ENCODE measurements around the gene SMARCE1.
"Not testable (repeated sequence)": the region's sequence is repeated elsewhere in the genome, so short reads cannot be mapped to it uniquely, and the experiment has no call there.

Gene SMARCE1

GRCh38 chr17:40588552-40588951 lies 59.1 kb downstream of the SMARCE1 start:
- Histone ChIP-seq H3K4me1 (ENCODE audit: control insufficient read depth in 5 of 5, insufficient read depth in 5 of 5, low read length in 5 of 5) (peaks cover 0 to 6% (median 0%) of the 10 kb centered on the region in 5 donors), H3K9me3 (ENCODE audit: control insufficient read depth in 5 of 5, low read length in 5 of 5) (peaks cover 0 to 7% (median 0%) of the 10 kb centered on the region in 5 donors), H3K27me3 (ENCODE audit: control insufficient read depth in 5 of 5, insufficient read depth in 4 of 5, low read length in 5 of 5) (no peaks in the 10 kb centered on the region), H3K4me3 (ENCODE audit: low read depth in 1 of 5, low read length in 5 of 5) (no peak overlapping the region), H3K36me3 (ENCODE audit: control insufficient read depth in 5 of 5, insufficient read depth in 5 of 5, low read length in 5 of 5) (no peaks in the 10 kb centered on the region), H3K27ac (ENCODE audit: low read depth, low read length) (no peak overlapping the region), H3K9ac (ENCODE audit: low read length in 5 of 5) (no peak overlapping the region)

- H3K4me3 ChIP-seq (ENCODE audit: low read depth in 1 of 5, low read length in 5 of 5); H3K9ac ChIP-seq (ENCODE audit: low read length in 5 of 5); H3K36me3 ChIP-seq (ENCODE audit: control insufficient read depth in 5 of 5, insufficient read depth in 5 of 5, low read length in 5 of 5); H3K27ac ChIP-seq (ENCODE audit: low read depth, low read length); H3K9me3 ChIP-seq (ENCODE audit: control insufficient read depth in 5 of 5, low read length in 5 of 5); H3K27me3 ChIP-seq (ENCODE audit: control insufficient read depth in 5 of 5, insufficient read depth in 4 of 5, low read length in 5 of 5): not testable (repeated sequence)
- peaks cover 0 to 23% (median 12%) of the 10 kb centered on the region in 5 donors for H3K4me1 ChIP-seq (ENCODE audit: control insufficient read depth in 5 of 5, insufficient read depth in 5 of 5, low read length in 5 of 5)
Observed at GRCh38 chr17:40586264-40586663, 61.4 kb downstream of the SMARCE1 start.

GRCh38 chr17:40584950-40585349 lies 62.7 kb downstream of the SMARCE1 start:
- H3K4me3 ChIP-seq (ENCODE audit: low read depth in 1 of 5, low read length in 5 of 5); H3K27ac ChIP-seq (ENCODE audit: low read depth, low read length); H3K9ac ChIP-seq (ENCODE audit: low read length in 5 of 5); H3K9me3 ChIP-seq (ENCODE audit: control insufficient read depth in 5 of 5, low read length in 5 of 5); H3K27me3 ChIP-seq (ENCODE audit: control insufficient read depth in 5 of 5, insufficient read depth in 4 of 5, low read length in 5 of 5); H3K36me3 ChIP-seq (ENCODE audit: control insufficient read depth in 5 of 5, insufficient read depth in 5 of 5, low read length in 5 of 5): not testable (repeated sequence)
- peaks cover 0 to 28% (median 12%) of the 10 kb centered on the region in 5 donors for H3K4me1 ChIP-seq (ENCODE audit: control insufficient read depth in 5 of 5, insufficient read depth in 5 of 5, low read length in 5 of 5)

GRCh38 chr17:40582328-40582901 lies 65.2 kb downstream of the SMARCE1 start:
- peaks cover 0 to 7% (median 0%) of the 10 kb centered on the region in 5 donors for H3K9me3 ChIP-seq (ENCODE audit: control insufficient read depth in 5 of 5, low read length in 5 of 5)
- H3K27me3 ChIP-seq (ENCODE audit: control insufficient read depth in 5 of 5, insufficient read depth in 4 of 5, low read length in 5 of 5), result no peaks in the 10 kb centered on the region
- no peaks in the 10 kb centered on the region for H3K36me3 ChIP-seq (ENCODE audit: control insufficient read depth in 5 of 5, insufficient read depth in 5 of 5, low read length in 5 of 5)
- H3K9ac ChIP-seq (ENCODE audit: low read length in 5 of 5), result no peak overlapping the region
- H3K4me3 ChIP-seq (ENCODE audit: low read depth in 1 of 5, low read length in 5 of 5), result peak overlapping the region in 1 of 5 donors; percentile 28
- H3K4me1 ChIP-seq (ENCODE audit: control insufficient read depth in 5 of 5, insufficient read depth in 5 of 5, low read length in 5 of 5), result peaks cover 0 to 22% (median 16%) of the 10 kb centered on the region in 5 donors
- no peak overlapping the region for H3K27ac ChIP-seq (ENCODE audit: low read depth, low read length)

GRCh38 chr17:40580140-40580539 lies 67.5 kb downstream of the SMARCE1 start:
- H3K27ac ChIP-seq (ENCODE audit: low read depth, low read length), result no peak overlapping the region
- no peak overlapping the region for H3K9ac ChIP-seq (ENCODE audit: low read length in 5 of 5)
- peaks cover 0 to 22% (median 17%) of the 10 kb centered on the region in 5 donors for H3K4me1 ChIP-seq (ENCODE audit: control insufficient read depth in 5 of 5, insufficient read depth in 5 of 5, low read length in 5 of 5)
- H3K27me3 ChIP-seq (ENCODE audit: control insufficient read depth in 5 of 5, insufficient read depth in 4 of 5, low read length in 5 of 5), result no peaks in the 10 kb centered on the region
- H3K36me3 ChIP-seq (ENCODE audit: control insufficient read depth in 5 of 5, insufficient read depth in 5 of 5, low read length in 5 of 5), result no peaks in the 10 kb centered on the region
- H3K9me3 ChIP-seq (ENCODE audit: control insufficient read depth in 5 of 5, low read length in 5 of 5), result peaks cover 0 to 7% (median under 1%) of the 10 kb centered on the region in 5 donors
- H3K4me3 ChIP-seq (ENCODE audit: low read depth in 1 of 5, low read length in 5 of 5), result no peak overlapping the region

- no peak overlapping the region for H3K9ac ChIP-seq (ENCODE audit: low read length in 5 of 5)
- H3K27ac ChIP-seq (ENCODE audit: low read depth, low read length), result no peak overlapping the region
- peaks cover 0 to 22% (median 17%) of the 10 kb centered on the region in 5 donors for H3K4me1 ChIP-seq (ENCODE audit: control insufficient read depth in 5 of 5, insufficient read depth in 5 of 5, low read length in 5 of 5)
- peaks cover 0 to 5% (median under 1%) of the 10 kb centered on the region in 5 donors for H3K9me3 ChIP-seq (ENCODE audit: control insufficient read depth in 5 of 5, low read length in 5 of 5)
- H3K4me3 ChIP-seq (ENCODE audit: low read depth in 1 of 5, low read length in 5 of 5), result no peak overlapping the region
- no peaks in the 10 kb centered on the region for H3K27me3 ChIP-seq (ENCODE audit: control insufficient read depth in 5 of 5, insufficient read depth in 4 of 5, low read length in 5 of 5)
- no peaks in the 10 kb centered on the region for H3K36me3 ChIP-seq (ENCODE audit: control insufficient read depth in 5 of 5, insufficient read depth in 5 of 5, low read length in 5 of 5)
Observed at GRCh38 chr17:40579471-40579870, 68.1 kb downstream of the SMARCE1 start.

GRCh38 chr17:40577611-40578065 lies 70.0 kb downstream of the SMARCE1 start:
- Histone ChIP-seq H3K27ac (ENCODE audit: low read depth, low read length) (no peak overlapping the region), H3K4me1 (ENCODE audit: control insufficient read depth in 5 of 5, insufficient read depth in 5 of 5, low read length in 5 of 5) (peaks cover 0 to 19% (median 15%) of the 10 kb centered on the region in 5 donors), H3K9me3 (ENCODE audit: control insufficient read depth in 5 of 5, low read length in 5 of 5) (peaks cover 2 to 13% (median 5%) of the 10 kb centered on the region in 5 donors), H3K36me3 (ENCODE audit: control insufficient read depth in 5 of 5, insufficient read depth in 5 of 5, low read length in 5 of 5) (no peaks in the 10 kb centered on the region), H3K27me3 (ENCODE audit: control insufficient read depth in 5 of 5, insufficient read depth in 4 of 5, low read length in 5 of 5) (no peaks in the 10 kb centered on the region), H3K4me3 (ENCODE audit: low read depth in 1 of 5, low read length in 5 of 5) (no peak overlapping the region), H3K9ac (ENCODE audit: low read length in 5 of 5) (no peak overlapping the region)

- H3K9ac ChIP-seq (ENCODE audit: low read length in 5 of 5), result no peak overlapping the region
- H3K27me3 ChIP-seq (ENCODE audit: control insufficient read depth in 5 of 5, insufficient read depth in 4 of 5, low read length in 5 of 5), result no peaks in the 10 kb centered on the region
- peaks cover 2 to 13% (median 5%) of the 10 kb centered on the region in 5 donors for H3K9me3 ChIP-seq (ENCODE audit: control insufficient read depth in 5 of 5, low read length in 5 of 5)
- H3K27ac ChIP-seq (ENCODE audit: low read depth, low read length), result no peak overlapping the region
- no peak overlapping the region for H3K4me3 ChIP-seq (ENCODE audit: low read depth in 1 of 5, low read length in 5 of 5)
- H3K4me1 ChIP-seq (ENCODE audit: control insufficient read depth in 5 of 5, insufficient read depth in 5 of 5, low read length in 5 of 5), result peaks cover 0 to 6% (median 6%) of the 10 kb centered on the region in 5 donors
- H3K36me3 ChIP-seq (ENCODE audit: control insufficient read depth in 5 of 5, insufficient read depth in 5 of 5, low read length in 5 of 5), result no peaks in the 10 kb centered on the region
Observed at GRCh38 chr17:40576113-40576740, 71.4 kb downstream of the SMARCE1 start.
